ENCODE measurements around the gene TBCD. TPM values are rescaled to one million over a fixed set of nuclear protein-coding genes. Genes with fewer than 3 reads are reported as not detected.

Gene TBCD
- polyA plus RNA-seq, 2 of the 4 experiments (the other 2 are of a cell fraction) = 33.5 to 49.1 TPM

DNA sequence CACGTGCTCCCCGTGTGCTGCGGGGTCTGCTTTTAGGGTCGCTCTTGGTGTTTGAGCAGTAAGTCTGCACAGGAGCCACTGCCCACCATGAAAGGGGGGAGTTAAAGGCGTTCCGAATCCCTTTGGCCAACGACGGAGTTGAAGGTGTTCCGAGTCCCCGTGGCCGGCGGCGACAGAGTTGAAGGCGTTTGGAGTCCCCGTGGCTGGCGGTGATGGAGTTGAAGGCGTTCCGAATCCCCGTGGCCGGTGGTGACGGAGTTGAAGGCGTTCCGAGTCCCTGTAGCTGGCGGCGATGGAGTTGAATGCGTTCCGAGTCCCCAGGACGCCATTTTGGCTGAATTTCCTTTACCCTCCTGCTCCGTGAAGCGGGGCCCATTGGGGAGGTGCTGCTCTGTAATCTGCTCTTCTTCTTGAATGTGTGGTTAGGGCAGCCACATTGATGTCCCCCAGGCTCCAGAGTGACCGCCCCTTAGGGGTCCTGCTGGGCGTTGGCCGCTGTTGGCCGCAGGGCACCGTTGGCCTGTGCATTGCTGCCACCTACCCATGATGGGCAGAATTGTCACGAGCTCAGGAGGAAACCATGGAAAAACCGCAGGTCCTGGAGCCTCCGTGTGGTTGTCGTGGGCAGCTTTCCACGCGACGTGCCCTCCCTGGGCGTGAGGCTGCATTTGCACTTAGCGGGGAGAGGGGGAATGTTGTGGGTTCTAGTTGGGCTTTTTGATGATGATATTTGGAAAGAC, 161.6 kb downstream of the TBCD start:
- Histone ChIP-seq H3K4me3 (no peak overlapping the region), H3K27ac (no peak overlapping the region), H3K9me3 (no peaks in the 10 kb centered on the region), H3K4me1 (no peaks in the 10 kb centered on the region), H3K4me2 (no peak overlapping the region)
- FAIRE-seq (no peak), DNase-seq (ENCODE audit: low read depth in 1 of 2, low spot score in 1 of 2) (peak; percentile 31), ATAC-seq (peak in 1 of 2 experiments; percentile 50; a peak in 3 of 6 replicates)
- TF ChIP-seq RAD21 (conservative IDR thresholded peaks at IDR 0.05 in 1 of 2, IDR thresholded peaks at IDR 0.05 in 1 of 2) = peak in 1 of 2 experiments; percentile 54; a peak in 2 of 5 replicates
- no peak for TF ChIP-seq CHD4 (IDR thresholded peaks at IDR 0.05; ENCODE audit: borderline replicate concordance)
- TF ChIP-seq, protein P1, sequence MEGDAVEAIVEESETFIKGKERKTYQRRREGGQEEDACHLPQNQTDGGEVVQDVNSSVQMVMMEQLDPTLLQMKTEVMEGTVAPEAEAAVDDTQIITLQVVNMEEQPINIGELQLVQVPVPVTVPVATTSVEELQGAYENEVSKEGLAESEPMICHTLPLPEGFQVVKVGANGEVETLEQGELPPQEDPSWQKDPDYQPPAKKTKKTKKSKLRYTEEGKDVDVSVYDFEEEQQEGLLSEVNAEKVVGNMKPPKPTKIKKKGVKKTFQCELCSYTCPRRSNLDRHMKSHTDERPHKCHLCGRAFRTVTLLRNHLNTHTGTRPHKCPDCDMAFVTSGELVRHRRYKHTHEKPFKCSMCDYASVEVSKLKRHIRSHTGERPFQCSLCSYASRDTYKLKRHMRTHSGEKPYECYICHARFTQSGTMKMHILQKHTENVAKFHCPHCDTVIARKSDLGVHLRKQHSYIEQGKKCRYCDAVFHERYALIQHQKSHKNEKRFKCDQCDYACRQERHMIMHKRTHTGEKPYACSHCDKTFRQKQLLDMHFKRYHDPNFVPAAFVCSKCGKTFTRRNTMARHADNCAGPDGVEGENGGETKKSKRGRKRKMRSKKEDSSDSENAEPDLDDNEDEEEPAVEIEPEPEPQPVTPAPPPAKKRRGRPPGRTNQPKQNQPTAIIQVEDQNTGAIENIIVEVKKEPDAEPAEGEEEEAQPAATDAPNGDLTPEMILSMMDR (IDR thresholded peaks at IDR 0.05) = peak; percentile 18; the same call in 2 of the 3 replicates
- WGBS (ENCODE audit: missing lambda C conversion rate) = 96% methylated on average over 39 of the region's 44 CpGs
- ChIA-PET CTCF (interaction anchor here (1.2 to 3.7 kb wide), 8 partner anchors 11 to 245 kb away, joined by 3 to 27 read pairs (median 6); no protein-coding TSS in a partner anchor), POLR2A (no interaction called here)

DNA sequence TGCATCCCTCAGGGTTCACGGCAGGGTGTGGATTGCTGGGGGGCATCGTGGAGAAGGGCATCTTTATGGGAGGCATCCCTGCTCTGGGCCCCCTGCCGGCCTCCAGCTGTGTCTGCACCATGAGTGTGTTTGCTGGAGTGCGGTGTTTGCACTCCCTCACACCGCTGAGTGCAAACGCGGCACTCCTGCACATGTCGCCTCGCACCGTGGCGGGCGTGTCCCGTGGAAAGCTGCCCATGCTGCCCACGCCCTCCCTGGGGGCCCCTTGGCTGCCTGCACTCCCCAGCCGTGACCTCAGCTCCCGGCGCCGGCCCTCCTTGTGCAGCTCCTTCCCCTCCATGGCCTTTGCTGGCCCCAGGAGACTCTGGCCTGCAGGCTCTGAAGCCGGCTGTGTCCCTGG, 162.5 kb downstream of the TBCD start:
- TF ChIP-seq HEYL (CRISPR knock-in tag; IDR thresholded peaks at IDR 0.05) (no peak), HOXB13 (CRISPR knock-in tag; IDR thresholded peaks at IDR 0.05; ENCODE audit: low read depth) (no peak), RFX5 (IDR thresholded peaks at IDR 0.05) (no peak), NPAS2 (CRISPR knock-in tag; IDR thresholded peaks at IDR 0.05; ENCODE audit: borderline replicate concordance) (no peak), HDAC2 (IDR thresholded peaks at IDR 0.05) (no peak), SMC3 (IDR thresholded peaks at IDR 0.05) (no peak), TFCP2L1 (CRISPR knock-in tag; IDR thresholded peaks at IDR 0.05) (no peak), TP53 (CRISPR knock-in tag; IDR thresholded peaks at IDR 0.05) (no peak), RNF2 (IDR thresholded peaks at IDR 0.05; ENCODE audit: borderline replicate concordance, low read depth) (no peak), ZC3H11A (IDR thresholded peaks at IDR 0.05) (no peak), POLR2AphosphoS2 (conservative IDR thresholded peaks at IDR 0.05; ENCODE audit: low read length) (no peak), CEBPB (IDR thresholded peaks at IDR 0.05) (no peak), MAFK (IDR thresholded peaks at IDR 0.05; ENCODE audit: partially characterized antibody) (no peak), HOXA7 (CRISPR knock-in tag; IDR thresholded peaks at IDR 0.05) (no peak), FOSB (CRISPR knock-in tag; IDR thresholded peaks at IDR 0.05) (no peak), EHMT2 (IDR thresholded peaks at IDR 0.05; ENCODE audit: low read depth) (no peak)
- TF ChIP-seq, protein P2, sequence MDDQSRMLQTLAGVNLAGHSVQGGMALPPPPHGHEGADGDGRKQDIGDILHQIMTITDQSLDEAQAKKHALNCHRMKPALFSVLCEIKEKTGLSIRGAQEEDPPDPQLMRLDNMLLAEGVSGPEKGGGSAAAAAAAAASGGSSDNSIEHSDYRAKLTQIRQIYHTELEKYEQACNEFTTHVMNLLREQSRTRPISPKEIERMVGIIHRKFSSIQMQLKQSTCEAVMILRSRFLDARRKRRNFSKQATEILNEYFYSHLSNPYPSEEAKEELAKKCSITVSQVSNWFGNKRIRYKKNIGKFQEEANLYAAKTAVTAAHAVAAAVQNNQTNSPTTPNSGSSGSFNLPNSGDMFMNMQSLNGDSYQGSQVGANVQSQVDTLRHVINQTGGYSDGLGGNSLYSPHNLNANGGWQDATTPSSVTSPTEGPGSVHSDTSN (IDR thresholded peaks at IDR 0.05) = no peak
- TF ChIP-seq, protein P3, sequence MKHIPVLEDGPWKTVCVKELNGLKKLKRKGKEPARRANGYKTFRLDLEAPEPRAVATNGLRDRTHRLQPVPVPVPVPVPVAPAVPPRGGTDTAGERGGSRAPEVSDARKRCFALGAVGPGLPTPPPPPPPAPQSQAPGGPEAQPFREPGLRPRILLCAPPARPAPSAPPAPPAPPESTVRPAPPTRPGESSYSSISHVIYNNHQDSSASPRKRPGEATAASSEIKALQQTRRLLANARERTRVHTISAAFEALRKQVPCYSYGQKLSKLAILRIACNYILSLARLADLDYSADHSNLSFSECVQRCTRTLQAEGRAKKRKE (CRISPR knock-in tag; IDR thresholded peaks at IDR 0.05; ENCODE audit: low read depth) = no peak
- FAIRE-seq (no peak), DNase-seq (ENCODE audit: low read depth in 1 of 2, low spot score in 1 of 2) (peak in 1 of 2 experiments; percentile 54), ATAC-seq (peak; percentile 62 to 72; a peak in 5 of 6 replicates)
- H3K9me3 ChIP-seq = no peaks in the 10 kb centered on the region
- 83% methylated on average over 18 of the region's 19 CpGs for WGBS (ENCODE audit: missing lambda C conversion rate)
- POLR2A ChIA-PET = no interaction called here
- no peak overlapping the region for H3K4me3 ChIP-seq
- H3K4me2 ChIP-seq = no peak overlapping the region
- CTCF ChIA-PET = interaction anchor here (0.9 to 3.7 kb wide), 9 partner anchors 11 to 134 kb away, joined by 3 to 27 read pairs (median 5); no protein-coding TSS in a partner anchor
- H3K4me1 ChIP-seq = no peaks in the 10 kb centered on the region
- H3K27ac ChIP-seq = no peak overlapping the region
